ENCODE measurements around the gene PCBD2.

The PCBD2 gene

DNA sequence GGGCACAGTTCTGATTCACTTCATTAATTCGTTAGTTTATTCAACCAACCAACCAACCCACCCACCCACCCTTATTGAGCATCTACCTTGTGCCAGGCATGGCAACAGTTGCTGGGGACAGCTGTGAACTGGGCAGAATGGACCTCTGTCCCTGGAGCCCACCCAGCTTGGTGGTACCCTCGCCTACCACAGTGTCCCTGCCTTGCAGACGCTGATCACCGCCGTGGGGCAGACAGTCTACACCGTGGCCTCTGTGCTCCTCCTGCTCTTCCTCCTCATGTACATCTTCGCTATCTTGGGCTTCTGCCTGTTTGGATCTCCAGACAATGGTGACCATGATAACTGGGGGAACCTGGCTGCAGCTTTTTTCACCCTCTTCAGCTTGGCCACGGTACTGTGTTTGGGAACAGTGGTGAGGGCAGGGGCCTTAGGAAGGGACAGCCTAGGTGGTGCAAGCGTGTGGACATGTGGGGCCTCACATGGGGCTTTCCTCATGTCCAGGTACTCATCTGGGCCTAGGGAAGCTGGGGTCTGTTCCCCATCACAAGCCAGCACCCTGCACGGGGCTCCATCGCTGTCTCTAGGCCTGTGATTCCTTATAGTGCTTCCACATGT lies 102.9 kb downstream of the PCBD2 start:
- no peak for DNase-seq (ENCODE audit: low read depth)

DNA sequence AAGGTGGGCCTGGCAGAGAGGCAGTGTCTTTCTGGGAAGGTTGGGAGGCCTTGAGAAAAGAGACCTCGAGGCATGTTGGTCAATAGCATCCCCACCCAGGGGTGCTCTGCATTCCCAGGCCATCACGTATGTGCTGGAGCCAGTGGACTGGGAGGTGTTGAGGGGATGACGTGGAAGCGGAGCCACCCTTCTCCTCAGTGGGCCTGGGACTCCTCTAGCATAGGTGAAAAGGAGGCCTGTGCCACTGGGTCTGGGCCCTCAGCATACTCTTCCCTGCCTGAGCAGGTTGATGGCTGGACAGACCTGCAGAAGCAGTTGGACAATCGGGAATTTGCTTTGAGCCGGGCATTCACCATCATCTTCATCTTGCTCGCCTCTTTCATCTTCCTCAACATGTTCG lies 103.6 kb downstream of the PCBD2 start:
- DNase-seq (ENCODE audit: low read depth): no peak

DNA sequence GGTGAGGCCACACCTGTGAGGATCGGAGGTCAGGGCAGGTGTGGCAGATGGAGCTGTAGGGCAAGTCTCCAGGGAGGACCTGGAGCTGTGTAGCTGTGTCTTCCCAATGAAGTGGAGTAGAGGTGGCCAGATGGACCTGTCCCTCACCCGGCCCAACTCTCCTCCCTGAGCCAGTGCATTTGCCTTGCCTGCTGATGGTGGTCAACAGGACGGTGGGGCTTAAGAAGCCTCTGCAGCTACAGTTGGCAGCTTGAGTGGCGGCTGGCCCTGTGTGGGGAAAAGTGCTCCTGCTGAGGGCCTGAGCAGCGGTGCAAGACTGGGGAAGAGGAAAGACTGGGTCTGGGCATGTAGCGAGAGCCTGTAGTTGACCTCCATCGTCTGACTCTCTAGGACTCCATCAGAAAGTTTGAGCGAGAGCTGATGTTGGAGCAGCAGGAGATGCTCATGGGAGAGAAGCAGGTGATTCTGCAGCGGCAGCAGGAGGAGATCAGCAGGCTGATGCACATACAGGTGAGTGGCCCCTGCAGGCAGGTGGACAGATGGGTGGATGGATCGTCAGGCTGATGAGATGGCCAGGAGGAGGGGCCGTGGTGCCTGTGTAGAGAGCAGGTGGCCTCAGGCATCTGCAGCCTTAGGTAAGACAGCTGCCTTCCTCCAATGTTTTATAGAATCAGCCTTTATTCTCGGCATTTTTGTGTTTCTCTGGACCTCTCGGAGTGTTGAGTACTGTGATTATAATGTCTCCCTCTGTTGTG lies 104.2 kb downstream of the PCBD2 start:
- no peak for DNase-seq (ENCODE audit: low read depth)

GRCh38 chr5:135009736-135010501 lies 105.0 kb downstream of the PCBD2 start:
- DNase-seq (ENCODE audit: low read depth): no peak

DNA sequence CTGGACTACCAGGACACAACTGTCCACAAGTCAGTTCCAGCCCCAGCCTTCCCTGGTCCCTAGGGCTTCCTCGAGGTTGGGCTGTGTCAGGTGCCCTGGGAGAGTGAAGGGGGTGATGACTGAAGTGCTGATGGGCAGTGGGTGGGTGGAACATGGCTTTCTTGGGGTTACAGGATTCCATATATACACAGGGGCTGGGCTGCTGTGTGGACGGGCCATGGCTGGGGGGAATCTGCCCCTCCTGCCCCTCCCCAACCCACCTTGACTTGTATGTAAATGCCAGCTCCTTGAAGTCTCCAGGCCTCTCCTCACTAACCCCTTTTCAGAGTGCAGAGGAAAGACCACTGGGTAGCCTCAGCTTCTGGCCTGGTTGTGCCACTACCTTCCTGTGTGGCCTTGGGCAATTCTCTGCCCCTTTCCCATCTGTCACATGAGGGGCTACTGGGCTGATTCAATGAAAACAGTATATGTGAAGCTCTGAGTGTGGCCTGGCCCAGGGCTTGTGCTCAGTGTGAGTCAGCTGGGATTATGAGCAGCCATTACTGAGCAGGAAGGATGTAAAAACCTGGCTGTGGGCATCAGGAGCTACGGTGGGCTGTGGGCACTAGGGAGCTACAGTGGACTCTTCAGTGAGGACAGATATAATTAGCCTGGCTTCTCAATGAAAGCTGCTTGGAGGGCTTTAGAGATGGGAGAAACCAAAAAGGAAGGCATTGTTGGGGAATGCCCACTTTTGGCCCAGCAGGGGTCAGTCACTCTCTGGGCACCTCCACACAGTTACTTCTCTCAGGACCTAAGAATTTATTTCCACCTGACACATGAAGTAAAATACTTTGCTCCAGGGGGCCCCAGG lies 105.8 kb downstream of the PCBD2 start:
- no peak for DNase-seq (ENCODE audit: low read depth)

DNA sequence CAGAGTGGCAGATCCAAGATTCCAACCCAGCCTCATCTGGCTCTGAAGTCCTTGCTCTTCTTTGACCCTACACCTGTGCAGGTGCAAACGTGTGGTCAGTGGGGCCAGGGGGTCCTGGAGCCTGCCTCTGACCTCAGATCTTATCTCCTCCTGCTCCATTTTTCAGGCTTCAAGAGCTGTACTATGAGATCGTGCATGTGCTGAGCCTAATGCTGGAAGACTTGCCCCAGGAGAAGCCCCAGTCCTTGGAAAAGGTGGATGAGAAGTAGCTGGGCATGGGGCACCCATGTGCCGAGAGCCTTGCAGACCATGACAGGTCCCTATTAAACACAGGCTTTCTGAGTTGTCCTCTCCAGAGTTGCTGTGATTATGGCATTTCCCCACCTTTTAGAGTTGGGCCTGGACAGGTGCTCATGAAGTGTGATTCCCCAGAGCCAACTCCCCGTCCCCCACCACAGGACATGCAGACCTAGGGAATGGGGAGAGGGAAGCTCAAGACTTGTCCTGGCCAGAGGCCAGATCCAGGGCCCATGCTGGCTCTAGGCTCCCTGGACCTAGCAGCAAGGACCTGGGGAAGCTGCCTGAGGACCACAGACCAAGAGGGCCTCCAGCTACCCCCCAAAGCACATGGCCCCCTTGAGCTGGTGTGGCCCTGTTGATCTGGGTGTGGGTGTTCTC lies 106.6 kb downstream of the PCBD2 start:
- DNase-seq (ENCODE audit: low read depth): no peak

- DNase-seq (ENCODE audit: low read depth): no peak
Measured at GRCh38 chr5:135012033-135012588, 107.2 kb downstream of the PCBD2 start.
